NCI-H1417 treated with DMSO at 0.1 percent for 48 hours (cell line): Measurements from ENCODE around the gene SMG9.

ENCODE experiments used
- DNase-seq: peaks from one replicate; lab custom pipeline; 2025; lab: John Stamatoyannopoulos, UW

Gene SMG9

DNA sequence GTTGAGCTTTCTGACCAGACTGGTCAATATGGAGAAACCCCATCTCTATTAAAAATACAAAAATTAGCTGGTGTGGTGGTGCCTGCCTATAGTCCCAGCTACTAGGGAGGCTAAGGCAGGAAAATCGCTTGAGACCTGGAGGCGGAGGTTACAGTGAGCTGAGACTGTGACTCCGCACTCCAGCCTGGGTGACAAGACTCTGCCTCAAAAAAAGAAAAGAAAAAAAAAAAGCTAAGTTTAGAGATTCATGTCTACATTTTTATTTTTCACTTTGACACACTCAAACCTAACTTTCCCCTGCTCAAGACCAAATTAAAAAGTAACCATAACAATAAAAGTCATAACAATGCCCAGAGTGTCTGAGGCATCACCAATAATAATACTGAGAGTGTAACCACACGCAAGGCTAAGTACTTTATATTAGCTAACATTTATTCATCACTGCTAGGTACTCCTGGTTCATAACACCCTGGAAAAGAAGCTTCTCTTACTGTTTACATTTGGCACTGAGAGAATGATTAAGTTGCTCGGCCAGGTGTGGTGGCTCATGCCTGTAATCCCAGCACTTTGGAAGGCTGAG, 33.2 kb downstream of the SMG9 start:
- no peak for DNase-seq

DNA sequence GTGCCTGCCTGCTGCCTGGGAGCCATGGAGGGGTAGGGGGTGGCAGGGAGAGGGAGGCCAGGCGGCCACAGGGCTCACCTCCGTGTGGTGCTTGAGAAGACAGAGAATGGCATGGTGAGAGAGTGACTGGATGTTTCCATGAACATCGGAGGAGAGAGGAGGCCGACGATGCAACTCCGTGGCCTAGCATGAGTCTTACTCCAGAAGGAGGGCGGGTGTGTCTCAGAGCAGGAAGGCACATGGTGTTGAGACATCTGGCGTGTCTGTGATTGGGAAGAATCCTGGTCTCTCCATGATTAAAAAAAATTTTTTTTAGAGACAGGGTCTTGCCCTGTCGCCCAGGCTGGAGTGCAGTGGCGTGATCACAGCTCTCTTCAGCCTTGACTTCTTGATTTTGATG, 33.8 kb downstream of the SMG9 start:
- no peak for DNase-seq

DNA sequence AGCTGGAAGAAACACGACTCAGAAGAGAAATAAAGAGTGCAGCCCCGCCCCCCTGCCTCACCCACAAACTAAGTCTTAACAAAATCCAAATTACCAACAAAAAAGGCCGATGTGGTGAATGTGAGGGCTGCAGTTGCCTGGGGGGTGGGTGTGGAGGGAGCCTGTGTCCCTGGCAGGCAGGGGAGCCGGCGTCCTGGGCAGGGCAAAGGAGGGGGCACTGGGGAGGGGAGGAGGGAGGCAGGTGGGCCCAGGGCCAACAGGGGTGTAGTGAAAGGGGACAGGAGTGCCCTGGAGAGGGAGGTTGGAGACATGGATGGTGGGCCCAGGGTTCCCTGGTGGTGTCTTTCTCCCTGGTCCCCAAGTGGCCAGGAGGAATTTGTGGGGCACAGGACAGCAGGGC, 34.8 kb downstream of the SMG9 start:
- no peak for DNase-seq

DNA sequence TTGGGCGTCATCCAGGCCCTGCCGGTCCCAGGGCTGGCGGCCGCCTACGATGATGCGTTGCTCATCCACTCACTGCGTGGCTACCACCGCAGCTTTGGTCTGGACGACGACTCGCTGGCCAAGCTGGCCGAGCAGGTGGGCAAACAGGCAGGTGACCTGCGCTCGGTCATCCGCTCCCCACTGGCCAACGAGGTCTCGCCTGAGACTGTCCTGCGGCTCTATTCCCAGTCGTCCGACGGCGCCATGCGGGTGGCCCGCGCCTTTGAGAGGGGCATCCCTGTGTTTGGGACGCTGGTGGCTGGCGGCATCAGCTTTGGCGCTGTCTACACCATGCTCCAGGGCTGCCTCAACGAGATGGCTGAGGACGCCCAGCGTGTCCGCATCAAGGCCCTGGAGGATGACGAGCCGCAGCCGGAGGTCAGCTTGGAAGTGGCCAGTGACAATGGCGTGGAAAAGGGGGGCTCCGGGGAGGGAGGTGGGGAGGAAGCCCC, 35.3 kb downstream of the SMG9 start:
- no peak for DNase-seq

DNA sequence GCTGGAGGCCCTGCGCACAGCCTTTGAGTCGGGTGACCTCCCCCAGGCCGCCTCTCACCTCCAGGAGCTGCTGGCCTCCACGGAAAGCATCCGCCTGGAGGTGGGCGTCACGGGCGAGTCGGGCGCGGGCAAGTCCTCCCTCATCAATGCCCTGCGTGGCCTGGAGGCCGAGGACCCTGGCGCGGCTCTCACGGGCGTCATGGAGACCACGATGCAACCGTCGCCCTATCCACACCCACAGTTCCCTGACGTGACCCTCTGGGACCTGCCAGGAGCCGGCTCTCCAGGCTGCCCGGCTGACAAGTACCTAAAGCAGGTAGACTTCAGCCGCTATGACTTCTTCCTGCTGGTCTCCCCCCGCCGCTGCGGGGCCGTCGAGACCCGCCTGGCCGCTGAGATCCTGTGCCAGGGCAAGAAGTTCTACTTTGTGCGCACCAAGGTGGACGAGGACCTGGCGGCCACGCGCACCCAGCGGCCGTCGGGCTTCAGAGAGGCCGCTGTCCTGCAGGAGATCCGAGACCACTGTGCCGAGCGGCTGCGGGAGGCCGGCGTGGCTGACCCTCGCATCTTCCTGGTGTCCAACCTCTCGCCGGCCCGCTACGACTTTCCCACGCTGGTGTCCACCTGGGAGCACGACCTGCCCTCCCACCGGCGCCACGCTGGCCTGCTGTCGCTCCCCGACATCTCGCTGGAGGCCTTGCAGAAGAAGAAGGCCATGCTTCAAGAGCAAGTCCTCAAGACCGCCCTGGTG, 36.0 kb downstream of the SMG9 start:
- DNase-seq: no peak

DNA sequence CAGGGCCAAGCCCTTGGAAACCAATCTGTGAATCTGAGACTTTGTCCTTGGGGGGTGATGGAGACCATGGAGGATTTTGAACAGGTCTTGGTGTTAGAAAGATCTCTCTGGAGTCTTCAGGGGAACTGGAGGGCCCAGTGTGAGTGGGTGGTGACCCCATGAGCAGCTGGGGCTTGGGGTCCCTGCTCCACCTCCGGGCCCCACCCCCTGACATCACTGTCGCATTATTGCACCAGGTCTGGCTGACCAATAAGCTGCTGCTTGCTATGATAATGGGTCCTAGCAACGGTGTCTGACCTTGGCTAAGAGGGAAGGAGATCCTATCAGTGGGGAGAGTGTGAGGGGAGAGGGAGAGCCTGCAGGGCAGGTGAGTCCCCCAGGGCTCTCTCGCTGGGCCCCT, 39.0 kb downstream of the SMG9 start, which contains the start of gene IRGC:
TSS of gene IRGC (plus strand) at position 301 of the 400 bp plus-strand sequence. CDS start 2,483 bp downstream, outside the sequence.
- no peak for DNase-seq

DNA sequence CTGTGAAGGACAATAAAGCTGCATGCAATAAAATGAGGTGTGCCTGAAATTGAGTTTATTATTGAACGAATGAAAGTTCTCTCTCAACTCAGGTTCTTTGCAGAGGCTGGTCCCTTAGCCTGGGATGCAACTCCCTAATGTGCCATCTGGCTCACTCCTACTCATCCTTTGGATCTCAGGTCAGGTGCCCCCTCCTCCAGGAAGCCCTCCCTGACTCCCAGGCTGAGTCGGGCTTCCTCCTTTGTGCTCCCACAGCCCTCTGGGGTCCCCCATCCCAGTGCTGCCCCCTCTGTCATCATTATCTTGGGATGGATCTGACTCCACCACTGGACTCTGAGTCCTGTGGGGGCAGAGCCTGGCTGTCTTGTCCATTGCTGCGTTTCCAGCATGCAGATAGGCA, 41.6 kb downstream of the SMG9 start:
- no peak for DNase-seq

DNA sequence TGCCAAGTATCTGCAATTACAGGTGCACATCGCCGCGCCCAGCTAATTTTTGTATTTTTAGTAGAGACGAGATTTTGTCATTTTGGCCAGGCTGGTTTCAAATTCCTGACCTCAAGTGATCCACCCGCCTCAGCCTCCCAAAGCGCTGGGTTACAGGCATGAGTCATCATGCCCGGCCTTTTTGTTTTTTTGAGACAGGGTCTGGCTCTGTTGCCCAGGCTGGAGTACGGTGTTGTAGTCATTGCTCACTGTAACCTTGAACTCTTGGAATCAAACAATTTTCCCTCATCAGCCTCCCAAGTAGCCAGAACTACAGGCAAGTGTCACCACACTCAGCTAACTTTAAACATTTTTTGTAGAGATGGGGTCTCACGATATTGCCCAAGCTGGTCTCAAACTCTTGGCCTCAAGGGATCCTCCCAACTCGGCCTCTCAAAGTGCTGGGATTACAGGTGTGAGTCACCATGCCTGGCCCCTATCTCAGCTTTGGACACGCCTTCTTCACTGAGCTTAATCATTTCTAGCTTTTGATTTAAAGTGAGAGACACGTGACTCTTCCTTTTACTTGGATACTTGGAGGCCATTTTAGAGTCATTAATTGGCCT, 42.9 kb downstream of the SMG9 start:
- no peak for DNase-seq

DNA sequence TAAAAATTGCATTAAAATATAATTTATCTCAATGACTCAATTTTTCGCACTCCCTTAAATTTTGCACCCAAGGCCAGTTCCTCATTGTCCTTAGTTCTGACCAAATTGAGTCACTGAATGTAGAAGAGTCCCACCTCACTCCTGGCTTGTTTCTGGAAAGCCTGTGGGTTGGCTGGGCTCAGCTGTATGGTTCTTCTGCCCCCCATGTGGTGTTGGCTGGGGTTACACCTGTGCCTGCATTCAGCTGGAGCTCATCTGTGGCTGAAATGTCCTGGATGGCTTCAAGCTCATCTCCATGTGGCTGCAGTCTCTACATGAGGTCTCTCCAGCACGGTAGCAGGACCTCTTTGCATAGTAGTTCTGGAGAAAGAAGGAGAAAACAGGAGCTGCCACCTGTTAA, 46.0 kb downstream of the SMG9 start:
- DNase-seq: no peak

DNA sequence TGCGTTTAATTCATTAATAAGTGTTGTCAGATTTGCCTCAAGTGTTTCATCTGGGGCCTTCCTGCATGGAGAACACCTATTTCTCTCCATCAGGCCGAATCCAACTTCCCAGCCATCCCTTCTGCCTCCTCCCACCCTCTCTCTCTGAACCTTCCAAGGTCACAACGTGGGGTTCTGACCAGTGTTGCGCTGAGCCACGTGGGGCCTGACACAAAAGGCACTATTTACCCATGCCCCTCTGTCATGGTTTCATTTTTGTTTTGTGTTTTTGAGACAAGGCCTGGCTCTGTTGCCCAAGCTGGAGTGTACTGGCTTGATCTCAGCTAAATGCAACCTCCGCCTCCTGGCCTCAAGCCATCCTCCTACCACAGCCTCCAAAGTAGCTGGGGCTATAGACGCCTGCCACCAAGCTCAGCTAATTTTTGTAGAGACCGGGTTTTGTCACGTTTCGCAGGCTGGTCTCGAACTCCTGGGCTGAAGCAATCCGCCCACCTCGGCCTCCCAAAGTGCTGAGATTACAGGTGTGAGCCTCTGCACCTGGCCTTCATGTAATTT, 47.5 kb downstream of the SMG9 start:
- DNase-seq: no peak

DNA sequence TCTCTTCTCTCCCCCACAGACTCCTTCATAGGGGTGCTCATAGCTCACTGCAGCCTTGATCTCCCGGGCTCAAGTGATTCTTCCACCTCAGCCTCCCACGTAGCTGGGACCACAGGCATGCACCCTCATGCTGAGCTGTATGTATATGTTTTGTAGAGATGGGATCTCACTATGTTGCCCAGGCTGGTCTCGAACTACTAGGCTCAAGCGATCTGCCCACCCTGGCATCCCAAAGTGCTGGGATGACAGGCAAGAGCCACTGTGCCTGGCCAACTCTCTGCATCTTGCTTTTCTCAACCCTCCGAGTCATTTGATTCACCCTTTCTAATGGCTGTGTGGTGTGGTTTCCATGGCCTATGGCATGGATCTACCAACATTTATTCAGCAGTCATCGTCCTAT, 49.0 kb downstream of the SMG9 start:
- DNase-seq: no peak

DNA sequence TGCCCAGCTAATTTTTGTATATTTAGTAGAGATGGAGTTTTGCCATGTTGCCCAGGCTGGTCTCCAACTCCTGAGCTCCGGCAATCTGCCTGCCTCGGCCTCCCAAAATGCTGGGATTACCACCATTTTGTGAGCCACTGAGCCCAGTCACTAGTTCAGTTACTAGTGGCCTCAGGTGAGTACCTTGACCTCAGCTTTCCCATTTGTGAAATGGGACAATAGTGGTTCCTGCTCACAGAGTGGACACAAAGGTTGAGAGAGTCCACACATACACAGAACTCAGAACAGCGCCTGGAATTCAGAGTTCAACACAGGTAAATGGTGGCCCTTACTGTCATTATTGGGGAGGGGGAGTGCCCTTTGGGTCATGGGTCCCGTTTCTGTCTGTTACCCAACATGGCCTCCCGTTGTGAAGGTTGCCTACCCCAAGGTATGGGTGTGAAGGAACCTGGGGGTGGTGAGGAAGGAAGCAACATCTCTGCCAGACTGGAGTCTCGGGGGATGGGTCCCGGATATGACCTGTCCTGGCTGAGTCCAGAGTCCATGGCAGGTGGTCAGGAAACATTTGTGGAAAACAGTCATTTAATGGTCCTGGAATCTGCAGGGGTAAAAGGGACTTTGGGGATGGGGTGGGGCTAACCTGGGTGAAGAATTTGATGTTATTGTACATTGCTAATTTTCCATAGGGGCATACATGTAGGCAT, 50.6 kb downstream of the SMG9 start:
- no peak for DNase-seq

DNA sequence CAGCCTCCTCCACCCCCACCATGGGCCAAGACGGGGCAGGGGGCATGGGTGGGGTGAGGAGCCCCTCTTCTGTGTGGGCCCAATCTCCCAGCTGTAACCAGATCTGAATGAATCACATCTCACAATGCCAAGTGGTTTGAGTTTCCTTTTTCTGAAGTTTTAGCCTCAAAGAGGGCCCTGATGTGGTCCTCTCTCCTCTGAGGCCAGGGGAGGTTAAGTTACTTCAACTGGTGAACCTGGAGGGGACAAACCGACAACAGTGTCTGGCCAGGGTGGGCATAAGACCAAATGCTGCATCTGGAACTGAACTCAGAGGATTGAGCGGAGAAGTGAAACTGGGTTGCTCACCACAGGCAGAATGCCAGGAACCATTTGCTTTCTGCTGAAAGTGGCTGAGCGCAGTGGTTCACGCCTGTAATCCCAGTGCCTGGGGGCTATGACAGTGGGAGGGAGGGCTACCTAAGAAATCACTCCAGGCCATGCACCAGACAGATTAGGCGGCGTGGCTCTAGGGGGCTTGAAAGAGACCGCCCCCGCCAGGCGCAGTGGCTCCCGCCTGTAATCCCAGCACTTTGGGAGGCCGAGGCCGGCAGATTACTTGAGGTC, 54.3 kb downstream of the SMG9 start:
- no peak for DNase-seq

DNA sequence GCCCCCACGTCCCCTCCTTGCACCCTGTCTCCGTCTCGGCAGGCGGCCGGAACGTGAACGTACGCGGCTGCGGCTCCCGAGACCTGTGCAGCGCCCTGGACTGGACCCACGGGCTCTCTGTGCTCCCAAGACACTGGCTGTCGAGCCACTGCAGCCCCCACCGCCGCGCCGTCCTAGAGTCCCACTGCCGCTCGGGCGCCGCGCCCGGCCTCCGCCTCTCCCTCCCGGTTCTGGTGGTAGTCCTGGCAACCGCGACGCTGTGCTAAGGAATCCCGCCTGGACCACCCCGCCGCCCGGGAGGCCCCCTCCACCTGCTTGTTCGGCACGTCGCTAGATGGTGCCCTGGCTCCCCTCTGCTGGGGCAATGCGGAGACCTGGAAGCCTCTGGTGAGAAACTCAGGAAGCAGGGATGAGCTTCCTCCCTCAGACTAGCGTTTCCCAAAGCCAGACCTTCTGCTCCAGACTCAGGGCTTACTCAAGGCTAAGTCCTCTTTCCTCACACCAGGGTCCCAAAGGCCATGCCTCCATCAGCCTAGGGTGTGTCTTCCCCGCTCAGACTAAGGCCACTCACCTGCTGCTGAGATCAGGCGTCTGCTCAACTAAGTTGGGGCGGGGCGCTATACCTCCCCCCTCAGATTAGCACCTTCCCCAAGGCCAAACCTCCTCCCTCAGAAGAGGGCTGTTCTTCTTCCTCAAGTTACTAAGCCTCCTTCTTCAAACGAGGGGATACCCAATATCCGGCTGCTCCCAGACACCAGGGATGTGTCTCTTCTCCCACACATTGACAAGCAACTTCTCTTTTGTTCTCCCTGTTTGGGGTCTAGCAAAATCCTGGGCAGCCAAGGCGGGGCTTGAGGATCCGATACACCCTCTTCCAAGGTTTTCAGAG, 55.0 kb downstream of the SMG9 start:
- no peak for DNase-seq

DNA sequence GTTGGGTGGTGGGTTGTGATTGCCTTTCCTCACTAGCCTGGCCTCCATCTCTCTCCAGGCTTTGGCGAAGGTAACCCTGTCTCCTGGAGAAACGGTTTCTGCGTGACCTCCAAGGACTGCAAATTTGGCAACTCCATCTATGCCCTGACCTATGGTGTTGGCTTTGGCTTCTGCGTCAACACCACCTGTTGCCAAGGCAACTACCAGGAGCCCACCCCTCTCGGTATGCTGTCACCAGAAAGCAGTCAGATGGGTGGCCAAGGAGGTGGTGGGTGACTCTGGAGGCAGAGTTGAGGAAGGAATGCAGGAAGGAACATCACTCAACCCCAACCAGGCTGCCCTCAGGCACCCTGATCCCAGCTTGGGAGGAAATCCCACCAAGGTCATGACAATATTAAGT, 57.5 kb downstream of the SMG9 start:
- no peak for DNase-seq

DNA sequence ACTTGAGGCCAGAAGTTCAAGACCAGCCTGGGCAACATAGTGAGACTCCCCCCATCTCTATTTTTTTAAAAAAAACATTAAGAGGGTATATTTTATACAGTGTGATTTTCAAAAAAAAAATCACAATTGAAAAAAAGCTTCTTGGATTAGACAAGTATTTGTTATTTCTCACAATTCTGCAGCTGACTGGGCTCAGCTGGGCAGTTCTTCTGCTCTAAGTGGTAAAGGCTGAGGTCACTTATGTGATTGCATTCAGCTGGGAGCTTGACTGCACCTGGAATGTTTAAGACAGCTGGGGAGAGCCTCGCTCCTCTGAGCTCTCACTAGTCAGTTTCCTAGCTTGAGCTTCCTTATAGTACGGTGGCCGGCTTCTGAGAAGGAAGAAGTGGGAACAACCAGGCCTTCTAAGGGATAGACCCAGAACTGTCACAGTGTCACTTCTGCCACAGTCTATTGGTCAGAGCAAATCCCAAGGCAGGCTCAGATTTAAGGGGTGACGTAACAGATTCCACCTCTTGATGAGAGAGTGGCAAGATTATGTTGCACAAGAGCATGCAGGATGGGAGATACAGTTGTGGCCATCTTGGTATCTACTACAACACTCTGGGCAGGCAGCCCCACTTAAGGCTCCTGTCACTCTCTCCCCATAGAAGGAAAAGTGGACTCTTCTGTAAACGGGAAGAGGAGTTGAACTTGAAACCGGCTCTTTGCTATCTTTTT, 58.6 kb downstream of the SMG9 start:
- no peak for DNase-seq

DNA sequence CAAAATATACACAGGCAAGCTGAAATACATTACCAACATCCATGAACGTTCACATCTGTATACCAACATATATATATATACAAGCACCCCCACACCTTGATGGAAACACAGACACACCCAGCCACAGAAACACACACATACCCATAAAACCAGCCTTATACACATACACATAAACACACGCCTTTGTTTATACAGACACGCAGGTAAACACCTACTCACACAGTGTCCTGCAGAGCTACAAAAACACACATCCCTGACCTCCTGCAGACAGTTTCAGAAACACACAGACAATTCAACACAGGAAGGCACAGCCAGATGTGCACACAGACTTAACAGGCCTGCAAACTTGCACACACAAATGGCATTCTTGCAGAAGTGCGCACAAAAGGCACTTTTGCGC, 60.2 kb downstream of the SMG9 start:
- no peak for DNase-seq

DNA sequence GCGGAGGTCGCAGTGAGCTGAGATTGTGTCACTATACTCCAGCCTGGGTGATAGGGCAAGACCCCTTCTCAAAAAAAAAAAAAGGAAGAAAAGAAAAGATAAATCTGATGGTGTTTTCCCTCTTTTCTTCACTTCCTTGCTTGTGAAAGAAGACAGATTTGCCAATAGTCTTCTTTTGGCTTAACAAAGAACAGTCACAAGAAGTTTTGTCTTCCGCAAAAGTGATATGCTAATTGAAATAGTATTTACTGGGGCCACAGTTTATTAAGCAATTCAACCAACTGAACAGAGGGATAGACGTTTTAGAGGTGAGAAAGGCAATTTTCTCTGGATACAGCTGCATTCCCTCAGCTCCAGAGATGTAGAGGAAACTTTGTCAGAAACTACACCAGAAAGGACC, 61.9 kb downstream of the SMG9 start:
- DNase-seq: no peak

DNA sequence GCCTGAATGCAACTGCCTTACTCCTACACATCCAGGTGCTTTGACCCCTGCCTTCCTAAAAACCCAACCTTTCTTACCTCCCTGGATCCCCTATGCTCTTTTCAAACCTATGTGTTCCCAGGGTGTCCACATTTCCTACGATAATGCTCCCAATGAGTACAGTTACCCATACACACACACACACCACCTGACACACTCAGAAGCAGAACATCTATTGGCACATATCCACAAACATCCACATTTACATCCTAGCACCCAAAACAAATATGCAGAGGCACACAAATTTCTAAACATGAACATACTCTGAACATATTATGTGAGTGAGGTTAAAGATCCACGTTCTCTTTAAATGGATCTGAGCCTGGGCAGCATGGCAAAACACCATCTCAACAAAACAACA, 62.4 kb downstream of the SMG9 start:
- no peak for DNase-seq

DNA sequence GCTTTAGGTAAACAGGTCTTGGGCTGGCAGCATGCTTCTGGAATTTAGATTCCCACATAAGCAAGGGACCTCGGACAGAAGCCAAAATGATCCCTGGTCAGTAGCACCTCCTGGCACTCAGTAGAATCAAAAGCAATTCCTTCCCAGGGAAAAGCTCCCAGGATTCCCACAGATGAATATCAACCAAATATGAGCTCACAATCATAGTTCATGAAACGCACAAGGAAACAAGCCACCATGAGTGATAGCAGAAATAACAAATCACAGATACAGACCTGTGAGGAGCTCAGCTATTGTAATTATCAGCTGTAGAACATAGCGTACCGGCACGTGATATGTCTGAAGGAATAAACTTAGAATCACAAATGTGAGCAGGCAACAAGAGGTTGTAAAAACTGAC, 63.0 kb downstream of the SMG9 start:
- DNase-seq: no peak
